Mucosa of descending colon (tissue), 3 donors: ENCODE data around the gene COL4A6. TPM values are rescaled to one million over a fixed set of nuclear protein-coding genes. Genes with fewer than 3 reads are reported as not detected.
"Not testable (repeated sequence)": the region's sequence is repeated elsewhere in the genome, so short reads cannot be mapped to it uniquely, and the experiment has no call there.

Source experiments
- ATAC-seq: fragments of 200-7000 bp; cut with Tn5 transposase; one replicate; pipeline ENCODE4 v1.9.1; 2020; ENCODE audit warnings: mild to moderate bottlenecking, moderate library complexity
- DNase-seq, 3 donors: peaks; one replicate each; pipeline ENCODE4 v3.0.0-alpha.2; 2020
- H3K36me3 ChIP-seq: fragments of 200-600 bp; one replicate; pipeline ENCODE4 v1.8.0; 2021; ENCODE audit warnings: low read depth, mild to moderate bottlenecking
- H3K4me1 ChIP-seq: fragments of 200-600 bp; one replicate; pipeline ENCODE4 v1.8.0; 2021; ENCODE audit warnings: low read depth, mild to moderate bottlenecking
- H3K4me3 ChIP-seq: fragments of 200-600 bp; one replicate; pipeline ENCODE4 v1.8.0; 2021; ENCODE audit warnings: mild to moderate bottlenecking
- H3K9me3 ChIP-seq: fragments of 200-600 bp; one replicate; pipeline ENCODE4 v1.8.0; 2021; ENCODE audit warnings: mild to moderate bottlenecking
- CTCF ChIP-seq: fragments of 200-600 bp; IDR thresholded peaks from one replicate; pipeline ENCODE4 v1.8.0; 2022; ENCODE audit warnings: antibody characterized with exemption, mild to moderate bottlenecking
- intact Hi-C, 2 donors: fragments of 100-400 bp; cut with DNase I in 1 of 2; cut with micrococcal nuclease in 1 of 2; formaldehyde crosslinking; loops; one replicate each; pipeline versions ENCODE4 v1.11.0 to v1.11.1; 2022; cut with DNase I, micrococcal nuclease
- long read RNA-seq, 2 donors: library from polyadenylated mRNA; unstranded; transcript quantifications; one replicate each; pipeline ENCODE4 v2.0.0, GENCODE V29; 2019 to 2021
- total RNA-seq, 3 donors: library from RNA; stranded (reverse); fragmentation: NEBNext Ultra II Directional in 2 of 3; extraction: Animal tissue kit (Norgen Biotek cat#: 25700) in 2 of 3; gene quantifications; one replicate each; pipeline versions ENCODE4 v1.2.1 to v1.2.4, GENCODE V29; 2021 to 2023
- donor health status: DM: no; HTN: no; CAD: no; lungs with moderate emphysema.
- donor health status: DM: no; HTN: no; CAD: no.
- donor health status: DM: no; HTN: yes; CAD: no.

Gene COL4A6
- under 1 TPM; 0.35 to 0.81 (median 0.77) TPM for total RNA-seq
- long read RNA-seq, donor 1: 0 reads
- long read RNA-seq, donor 2: 0 reads

- H3K4me3 ChIP-seq: no peak within 1 kb of the TSS
- H3K4me1 ChIP-seq: no peaks in the 10 kb centered on the region
- no peak for TF ChIP-seq CTCF
- H3K36me3 ChIP-seq: no peaks in the 10 kb centered on the region
- no peaks in the 10 kb centered on the region for H3K9me3 ChIP-seq
- DNase-seq (no peak), ATAC-seq (no peak)
- intact Hi-C loops: no loop called here
These were observed at the start of gene COL4A6 for GRCh38 chrX:108438110-108438623. Gene COL4A6 (minus strand): TSS chrX:108438422. CDS start chrX:108438196, 226 bp downstream.

GRCh38 chrX:108485960-108486359 lies 47.7 kb upstream of the COL4A6 start:
- Histone ChIP-seq H3K4me3 (no peak overlapping the region), H3K4me1 (no peaks in the 10 kb centered on the region), H3K36me3 (no peaks in the 10 kb centered on the region), H3K9me3 (no peaks in the 10 kb centered on the region)
- intact Hi-C loops: no loop called here
- no peak for TF ChIP-seq CTCF
- ATAC-seq: no peak
- DNase-seq: no peak

GRCh38 chrX:108484251-108484650 lies 46.0 kb upstream of the COL4A6 start:
- TF ChIP-seq CTCF: no peak
- Histone ChIP-seq H3K36me3 (no peaks in the 10 kb centered on the region), H3K4me3 (no peak overlapping the region), H3K4me1 (no peaks in the 10 kb centered on the region), H3K9me3 (no peaks in the 10 kb centered on the region)
- intact Hi-C loops: no loop called here
- DNase-seq (no peak), ATAC-seq (no peak)

- H3K9me3 ChIP-seq, H3K4me3 ChIP-seq, intact Hi-C loops, H3K36me3 ChIP-seq, ATAC-seq, H3K4me1 ChIP-seq, DNase-seq: not testable (repeated sequence)
These were observed 43.3 kb upstream of the COL4A6 start for GRCh38 chrX:108481528-108481927.

- ATAC-seq: no peak
- DNase-seq: no peak
- no peaks in the 10 kb centered on the region for H3K36me3 ChIP-seq
- no peaks in the 10 kb centered on the region for H3K4me1 ChIP-seq
- intact Hi-C loops: no loop called here
- no peaks in the 10 kb centered on the region for H3K9me3 ChIP-seq
- no peak for TF ChIP-seq CTCF
- H3K4me3 ChIP-seq: no peak overlapping the region
These were observed 35.8 kb upstream of the COL4A6 start for GRCh38 chrX:108473979-108474378.

- no peaks in the 10 kb centered on the region for H3K9me3 ChIP-seq
- no peaks in the 10 kb centered on the region for H3K36me3 ChIP-seq
- no peak for TF ChIP-seq CTCF
- no peaks in the 10 kb centered on the region for H3K4me1 ChIP-seq
- no peak for ATAC-seq
- no peak for DNase-seq
- intact Hi-C loops: no loop called here
- H3K4me3 ChIP-seq: no peak overlapping the region
These were observed 30.3 kb upstream of the COL4A6 start for GRCh38 chrX:108468486-108468885.
